VCaP (cell line): Measurements from ENCODE around the gene PRKCA.

Source experiments
- H3K27ac ChIP-seq: fragments of 450-650 bp; 2 replicates; pipeline ENCODE4 v1.5.1; 2017
- TF ChIP-seq, protein P1 (sequence below): fragments of 450-650 bp; conservative IDR thresholded peaks from 2 replicates; pipeline ENCODE4 v1.5.1; 2017; ENCODE audit warnings: mild to moderate bottlenecking, moderate library complexity

Gene PRKCA

DNA sequence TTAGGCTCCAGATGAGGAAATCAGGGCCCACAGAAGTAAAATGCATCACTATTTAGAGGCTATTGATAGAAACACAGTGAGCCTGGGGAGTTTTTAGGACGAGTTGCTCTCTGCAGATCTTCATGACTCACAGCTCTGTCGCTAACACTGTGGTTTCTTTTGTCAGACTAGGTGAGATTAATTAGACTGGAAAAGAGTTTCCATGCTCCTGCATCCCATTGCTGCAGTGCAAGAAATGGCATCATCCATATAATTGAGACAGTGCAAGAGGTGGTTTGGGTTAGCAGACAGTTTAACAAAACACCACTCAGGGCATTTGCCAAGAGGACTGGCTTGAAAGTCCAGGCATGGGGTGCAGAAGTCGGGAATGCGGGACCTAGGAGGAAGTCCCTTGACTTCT lies 333.7 kb downstream of the PRKCA start:
- TF ChIP-seq, protein P1, sequence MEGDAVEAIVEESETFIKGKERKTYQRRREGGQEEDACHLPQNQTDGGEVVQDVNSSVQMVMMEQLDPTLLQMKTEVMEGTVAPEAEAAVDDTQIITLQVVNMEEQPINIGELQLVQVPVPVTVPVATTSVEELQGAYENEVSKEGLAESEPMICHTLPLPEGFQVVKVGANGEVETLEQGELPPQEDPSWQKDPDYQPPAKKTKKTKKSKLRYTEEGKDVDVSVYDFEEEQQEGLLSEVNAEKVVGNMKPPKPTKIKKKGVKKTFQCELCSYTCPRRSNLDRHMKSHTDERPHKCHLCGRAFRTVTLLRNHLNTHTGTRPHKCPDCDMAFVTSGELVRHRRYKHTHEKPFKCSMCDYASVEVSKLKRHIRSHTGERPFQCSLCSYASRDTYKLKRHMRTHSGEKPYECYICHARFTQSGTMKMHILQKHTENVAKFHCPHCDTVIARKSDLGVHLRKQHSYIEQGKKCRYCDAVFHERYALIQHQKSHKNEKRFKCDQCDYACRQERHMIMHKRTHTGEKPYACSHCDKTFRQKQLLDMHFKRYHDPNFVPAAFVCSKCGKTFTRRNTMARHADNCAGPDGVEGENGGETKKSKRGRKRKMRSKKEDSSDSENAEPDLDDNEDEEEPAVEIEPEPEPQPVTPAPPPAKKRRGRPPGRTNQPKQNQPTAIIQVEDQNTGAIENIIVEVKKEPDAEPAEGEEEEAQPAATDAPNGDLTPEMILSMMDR, result no peak
- H3K27ac ChIP-seq, result no peak overlapping the region

DNA sequence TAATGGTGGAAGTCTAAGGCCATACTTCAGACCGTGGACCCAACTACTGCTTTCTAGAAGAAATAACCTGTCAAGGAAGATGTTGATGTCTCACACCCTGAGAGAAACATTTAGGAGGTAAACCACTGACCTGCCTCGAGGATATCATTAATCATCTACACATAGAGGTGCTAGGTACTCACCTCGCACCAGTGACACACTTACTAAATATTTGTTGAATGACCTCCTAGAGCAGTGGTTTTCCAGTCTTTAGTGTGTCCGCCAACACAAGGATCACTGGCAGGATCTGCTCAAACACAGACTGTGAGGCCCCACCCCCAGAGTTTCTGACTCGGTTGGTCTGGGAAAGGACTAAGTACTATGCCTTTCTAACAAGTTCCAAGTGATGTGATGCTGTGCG lies 335.1 kb downstream of the PRKCA start:
- no peak overlapping the region for H3K27ac ChIP-seq
- TF ChIP-seq, protein P1, result no peak

DNA sequence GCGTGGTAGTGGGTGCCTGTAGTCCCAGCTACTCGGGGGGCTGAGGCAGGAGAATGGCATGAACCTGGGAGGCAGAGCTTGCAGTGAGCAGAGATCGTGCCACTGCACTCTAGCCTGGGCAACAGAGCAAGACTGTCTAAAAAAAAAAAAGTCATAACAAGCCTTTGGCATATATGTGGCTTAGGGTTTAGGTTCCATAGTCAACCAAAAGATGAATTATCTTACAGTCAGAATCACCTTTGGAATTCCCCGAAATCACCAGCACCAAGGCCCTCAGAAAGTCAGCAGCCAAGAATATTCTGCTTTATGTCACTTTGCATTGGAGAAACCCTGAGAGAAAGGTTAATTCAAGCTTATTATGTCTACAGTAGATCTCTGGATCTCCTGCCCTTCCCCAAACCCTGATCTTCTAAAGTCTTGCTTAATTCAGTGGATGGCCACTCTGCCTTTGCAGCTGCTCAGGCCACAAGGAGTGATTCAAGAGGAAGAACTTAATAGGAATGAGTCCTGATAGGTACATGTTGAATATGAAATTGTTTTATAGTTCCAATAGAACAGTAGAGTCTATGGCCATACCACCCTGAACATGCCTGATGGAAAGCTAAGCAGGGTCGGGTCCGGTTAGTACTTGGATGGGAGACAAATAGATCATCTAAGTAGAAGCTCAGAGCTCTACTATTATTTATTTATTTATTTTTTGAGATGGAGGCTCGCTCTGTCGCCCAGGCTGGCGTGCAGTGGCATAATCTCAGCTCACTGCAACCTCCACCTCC lies 336.5 kb downstream of the PRKCA start:
- no peak overlapping the region for H3K27ac ChIP-seq
- TF ChIP-seq, protein P1, result no peak

DNA sequence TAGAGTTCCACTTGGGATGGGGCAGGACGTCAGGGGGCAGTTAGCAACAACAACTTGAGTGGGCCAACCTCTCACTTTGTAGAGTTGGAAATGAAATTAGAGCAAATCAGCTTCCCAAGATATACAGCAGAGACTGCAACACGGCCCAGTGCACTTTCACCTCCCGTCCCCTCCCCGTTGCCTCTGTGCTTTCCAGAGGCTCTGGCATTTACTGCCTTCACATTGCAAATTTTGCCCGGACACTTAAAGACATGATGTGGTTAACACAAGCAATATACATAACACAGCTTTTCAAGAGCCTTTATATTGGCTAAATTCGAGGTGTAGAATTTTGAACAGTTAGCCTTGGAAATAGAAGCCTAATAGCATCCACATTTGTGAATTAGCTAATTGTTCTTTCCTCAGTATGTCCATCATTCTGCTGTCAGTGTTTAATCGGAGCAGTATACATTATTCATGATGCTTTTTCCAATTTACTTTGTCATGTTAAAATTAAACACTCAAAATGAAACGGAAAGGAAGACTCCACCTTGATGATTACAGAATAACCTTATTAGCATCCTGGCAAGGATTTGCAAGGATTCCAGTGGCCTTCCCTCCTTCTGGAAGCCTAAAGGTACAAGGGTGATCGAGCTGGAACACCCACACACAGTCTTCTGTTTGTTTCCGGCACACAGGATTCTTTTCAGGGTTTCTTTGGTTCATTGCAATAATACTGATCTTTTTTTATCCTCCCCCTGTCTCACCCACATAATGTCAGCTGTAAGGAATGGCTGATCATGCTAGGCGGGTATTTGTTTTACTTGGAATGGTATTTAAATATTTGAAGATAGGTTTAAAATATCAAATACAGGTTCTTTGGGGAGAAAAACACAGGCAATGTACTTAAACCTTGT lies 341.6 kb downstream of the PRKCA start:
- TF ChIP-seq, protein P1, result no peak
- H3K27ac ChIP-seq, result no peak overlapping the region

DNA sequence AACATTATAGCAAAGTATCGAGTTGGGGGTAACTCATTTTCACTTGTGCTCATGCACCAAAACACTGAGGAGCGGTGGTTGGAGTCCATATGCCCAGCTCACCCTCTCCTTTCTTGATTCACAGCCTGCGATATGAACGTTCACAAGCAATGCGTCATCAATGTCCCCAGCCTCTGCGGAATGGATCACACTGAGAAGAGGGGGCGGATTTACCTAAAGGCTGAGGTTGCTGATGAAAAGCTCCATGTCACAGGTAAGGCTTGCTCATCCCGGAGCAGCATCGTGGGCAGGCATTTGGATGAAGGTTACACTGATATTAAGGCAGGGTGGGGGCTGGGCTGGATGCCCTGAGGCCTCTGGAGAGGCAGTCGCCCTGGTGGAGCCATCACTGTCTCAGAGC lies 342.8 kb downstream of the PRKCA start:
- TF ChIP-seq, protein P1, result no peak

DNA sequence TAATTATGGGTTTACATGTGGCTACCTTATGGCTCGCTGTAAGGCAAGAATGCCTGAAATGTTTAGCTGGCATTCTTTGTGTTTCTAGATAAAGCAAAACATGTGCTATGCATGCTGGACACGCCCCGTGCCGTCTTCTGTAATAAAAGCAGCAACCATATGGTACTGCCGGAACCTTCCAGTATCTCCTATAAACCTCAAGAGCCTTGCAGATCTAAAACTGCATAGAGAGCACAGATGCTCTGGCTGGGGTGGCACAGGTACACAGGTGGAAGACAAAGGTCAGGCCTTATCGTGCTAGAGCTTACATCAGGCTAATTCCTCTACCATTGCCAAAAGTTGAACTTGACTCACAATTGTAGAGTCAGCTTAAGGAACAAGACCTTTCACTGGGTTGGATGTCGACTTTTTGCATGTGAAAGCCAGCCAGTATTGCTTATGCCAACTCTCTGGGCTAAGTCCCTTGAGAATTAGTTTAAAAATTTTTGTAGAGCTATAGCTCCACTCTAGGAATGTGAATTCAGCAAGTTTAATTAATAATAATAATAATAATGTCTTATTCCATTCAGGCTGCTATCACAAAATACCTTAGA lies 345.1 kb downstream of the PRKCA start:
- TF ChIP-seq, protein P1, result no peak
- no peak overlapping the region for H3K27ac ChIP-seq

More for the DNA sequence above, 342.8 kb downstream of the PRKCA start:
- no peak overlapping the region for H3K27ac ChIP-seq

DNA sequence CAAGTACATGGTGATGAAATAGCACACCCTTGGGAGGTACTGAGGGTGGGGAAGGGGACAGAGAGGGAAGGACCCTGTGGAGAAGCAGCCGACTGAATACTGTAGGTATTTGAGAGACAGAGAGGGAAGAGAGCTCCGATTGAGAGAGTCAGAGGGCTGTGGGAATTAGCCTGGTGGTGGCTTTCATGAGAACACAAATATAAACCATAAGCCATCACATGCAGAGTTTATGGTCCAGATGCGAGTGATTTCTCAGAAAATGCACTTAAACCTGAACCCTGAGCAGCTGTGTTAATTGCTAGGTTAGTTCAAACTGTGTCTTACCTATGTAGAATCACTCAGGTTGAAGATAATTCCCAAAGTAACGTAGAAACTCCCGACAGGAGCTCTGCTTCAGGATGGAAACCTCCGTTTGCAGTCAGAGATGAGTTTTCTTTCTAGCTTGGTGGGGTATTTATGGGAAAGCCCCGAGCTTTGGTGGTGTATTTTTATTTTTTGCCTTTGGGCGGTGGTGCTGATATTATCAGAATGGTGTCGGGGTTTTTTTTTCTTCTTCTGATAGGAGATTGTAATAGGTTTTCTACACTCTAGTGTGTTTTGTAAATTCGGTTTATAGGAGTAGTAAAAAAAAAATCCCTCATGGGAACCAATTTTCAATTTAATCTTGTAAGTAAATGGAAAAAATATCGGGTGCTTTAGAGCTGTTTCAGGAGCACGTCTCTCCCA lies 347.6 kb downstream of the PRKCA start:
- TF ChIP-seq, protein P1, result no peak
- no peak overlapping the region for H3K27ac ChIP-seq
